Neural cell (in vitro differentiated cells): ENCODE data around the gene ARSB. TPM values are rescaled to one million over a fixed set of nuclear protein-coding genes. Genes with fewer than 3 reads are reported as not detected.

Experiments used
- H2AFZ ChIP-seq: fragments of 200-600, 300-800 bp; sonication (generic), shearing (Covaris generic); 2 replicates; pipeline ENCODE4 v1.6.0; 2014; ENCODE audit warnings: low read depth, mild to moderate bottlenecking, antibody characterized with exemption, low read length, moderate library complexity
- H3F3A ChIP-seq: fragments of 200-600 bp; shearing (Covaris generic); 2 replicates; pipeline ENCODE4 v1.6.1; 2016; ENCODE audit warnings: mild to moderate bottlenecking, moderate library complexity, mixed read lengths, antibody characterized with exemption, low read length; ENCODE audit not compliant: insufficient read depth, poor library complexity, severe bottlenecking
- H3K27ac ChIP-seq: fragments of 200-600, 300-800 bp; sonication (generic), shearing (Covaris generic); 2 replicates; pipeline ENCODE4 v1.5.1; 2014; ENCODE audit warnings: mild to moderate bottlenecking, low read length, moderate library complexity
- H3K27me3 ChIP-seq: fragments of 300-800, 200-600 bp; sonication (generic), shearing (Covaris generic); 2 replicates; pipeline ENCODE4 v1.6.0; 2014; ENCODE audit warnings: mild to moderate bottlenecking, low read depth, low read length, moderate library complexity; ENCODE audit not compliant: insufficient read depth
- H3K36me3 ChIP-seq: fragments of 300-800, 200-600 bp; sonication (generic), shearing (Covaris generic); 2 replicates; pipeline ENCODE4 v1.5.1; 2014; ENCODE audit warnings: mild to moderate bottlenecking, antibody characterized with exemption, low read length, moderate library complexity; ENCODE audit not compliant: insufficient read depth
- H3K4me2 ChIP-seq: fragments of 300-800, 200-600 bp; sonication (generic), shearing (Covaris generic); 2 replicates; pipeline ENCODE4 v1.6.0; 2014; ENCODE audit warnings: mild to moderate bottlenecking, low read length
- H3K4me3 ChIP-seq: fragments of 300-800, 200-600 bp; sonication (generic), shearing (Covaris generic); 2 replicates; pipeline ENCODE4 v1.5.1; 2014; ENCODE audit warnings: mild to moderate bottlenecking, low read length, moderate library complexity
- H3K79me2 ChIP-seq: fragments of 200-600 bp; shearing (Covaris generic); replicated peaks from 2 replicates; pipeline ENCODE4 v1.6.0; 2014; ENCODE audit warnings: mild to moderate bottlenecking, low read length, moderate library complexity; ENCODE audit not compliant: insufficient read depth
- H3K9ac ChIP-seq: fragments of 300-800, 200-600 bp; sonication (generic), shearing (Covaris generic); 2 replicates; pipeline ENCODE4 v1.6.1; 2016; ENCODE audit warnings: mild to moderate bottlenecking, low read length, mixed read lengths
- H3K9me2 ChIP-seq: fragments of 200-600 bp; shearing (Covaris generic); 2 replicates; pipeline ENCODE4 v1.6.1; 2016; ENCODE audit warnings: mild to moderate bottlenecking, low read length, mixed read lengths; ENCODE audit not compliant: insufficient read depth
- H3K9me3 ChIP-seq: fragments of 200-600, 300-800 bp; sonication (generic), shearing (Covaris generic); 2 replicates; pipeline ENCODE4 v1.6.1; 2016; ENCODE audit warnings: mild to moderate bottlenecking, mixed run types, low read length, moderate library complexity, mixed read lengths
- H4K20me1 ChIP-seq: fragments of 200-600 bp; shearing (Covaris generic); 2 replicates; pipeline ENCODE4 v1.6.1; 2016; ENCODE audit warnings: mild to moderate bottlenecking, mixed run types; ENCODE audit not compliant: insufficient read depth
- EP300 ChIP-seq: fragments of 450-650 bp; conservative IDR thresholded peaks from 2 replicates; pipeline ENCODE4 v1.6.1; 2014; ENCODE audit warnings: antibody characterized with exemption, mild to moderate bottlenecking, moderate library complexity; ENCODE audit not compliant: poor library complexity, severe bottlenecking
- EZH2 ChIP-seq: fragments of 200-600, 300-800 bp; shearing (Covaris generic), sonication (generic); IDR thresholded peaks from 2 replicates; pipeline ENCODE4 v1.6.1; 2014; ENCODE audit warnings: antibody characterized with exemption, low read length, borderline replicate concordance, mild to moderate bottlenecking; ENCODE audit not compliant: insufficient read depth, poor library complexity, severe bottlenecking
- MXI1 ChIP-seq: fragments of 450-650 bp; conservative IDR thresholded peaks from 2 replicates; pipeline ENCODE4 v1.6.1; 2014; ENCODE audit warnings: antibody characterized with exemption, mild to moderate bottlenecking; ENCODE audit not compliant: poor library complexity, severe bottlenecking
- POLR2AphosphoS5 ChIP-seq: IDR thresholded peaks from 2 replicates; pipeline ENCODE4 v1.6.1; 2012
- RAD21 ChIP-seq: fragments of 450-650 bp; conservative IDR thresholded peaks from 2 replicates; pipeline ENCODE4 v1.6.1; 2014; ENCODE audit warnings: antibody characterized with exemption, mild to moderate bottlenecking, moderate library complexity
- SMC3 ChIP-seq: fragments of 450-650 bp; conservative IDR thresholded peaks from 2 replicates; pipeline ENCODE4 v1.6.1; 2014; ENCODE audit warnings: antibody characterized with exemption, mild to moderate bottlenecking, moderate library complexity; ENCODE audit not compliant: poor library complexity
- TAF1 ChIP-seq: IDR thresholded peaks from 2 replicates; pipeline ENCODE4 v1.6.1; 2012; ENCODE audit warnings: low read depth
- polyA plus RNA-seq: library from polyadenylated mRNA; depleted of rRNA; stranded (reverse); fragments of >200 nt; gene quantifications from 2 replicates; pipeline ENCODE4 v1.2.3, GENCODE V29; 2014
- TF ChIP-seq, protein P1 (sequence below): IDR thresholded peaks from 2 replicates; pipeline ENCODE4 v1.6.1; 2012; ENCODE audit warnings: borderline replicate concordance
- TF ChIP-seq, protein P2 (sequence below): fragments of 450-650 bp; IDR thresholded peaks from 2 replicates; pipeline ENCODE4 v1.5.1; 2014; ENCODE audit warnings: antibody characterized with exemption, mild to moderate bottlenecking, moderate library complexity; ENCODE audit not compliant: poor library complexity, severe bottlenecking

Gene ARSB
- polyA plus RNA-seq, 1 donor from 2014 or later, result 8.7 TPM

DNA sequence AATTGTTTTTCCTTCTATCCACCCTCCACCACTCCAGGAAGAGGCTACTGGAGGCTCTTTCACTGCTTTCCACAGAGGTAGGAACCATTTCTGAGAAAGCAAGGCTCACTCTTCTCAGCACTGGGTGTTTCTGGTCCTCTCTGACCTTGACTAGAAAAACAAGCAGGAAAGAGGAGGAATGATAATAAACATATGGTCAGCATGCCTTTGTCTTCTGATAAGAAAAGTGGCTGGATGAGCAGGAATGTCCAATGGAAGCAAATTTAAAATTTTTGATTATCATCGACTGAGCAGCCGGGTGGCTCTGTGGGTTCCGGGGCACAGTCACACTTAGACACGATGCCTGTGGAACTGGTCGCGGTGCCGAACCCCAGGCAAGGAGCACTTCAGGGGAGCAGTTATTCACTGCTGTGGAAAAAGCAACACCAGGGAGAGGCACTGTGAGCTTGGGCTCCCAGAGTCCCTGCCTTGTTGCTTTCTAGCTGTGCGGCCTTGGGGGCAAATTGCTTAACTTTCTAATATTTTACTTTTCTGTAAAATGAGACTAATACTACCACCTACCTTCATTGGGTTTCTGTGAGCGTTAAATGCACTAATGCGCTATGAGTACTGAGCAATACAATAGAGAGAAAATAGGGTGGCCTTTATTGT, 179.5 kb downstream of the ARSB start:
- Histone ChIP-seq H2AFZ (no peak overlapping the region), H4K20me1 (no peaks in the 10 kb centered on the region)

DNA sequence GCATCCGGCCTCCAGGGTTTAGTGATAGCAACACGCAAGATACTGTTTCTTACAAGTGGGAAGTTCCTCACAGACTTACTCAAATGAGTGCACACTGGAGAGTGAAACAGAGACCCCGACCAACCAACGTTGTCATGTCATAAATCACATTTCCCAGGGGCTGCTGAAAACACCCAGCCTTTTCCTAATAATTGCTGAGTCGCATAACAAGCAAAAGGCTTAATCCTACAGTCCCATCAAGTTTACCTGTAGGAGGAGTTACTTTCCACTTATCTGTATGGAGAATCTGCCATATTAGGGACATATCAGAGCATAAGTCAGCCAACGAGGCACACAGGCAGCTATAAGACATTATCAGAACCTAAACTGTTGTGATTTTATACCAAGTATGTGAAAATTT, 180.1 kb downstream of the ARSB start:
- Histone ChIP-seq H3K4me2 (no peak overlapping the region), H3K27ac (no peak overlapping the region), H3F3A (no peaks in the 10 kb centered on the region), H3K27me3 (no peaks in the 10 kb centered on the region), H3K9ac (no peak overlapping the region), H3K36me3 (no peaks in the 10 kb centered on the region), H3K9me2 (no peaks in the 10 kb centered on the region), H4K20me1 (no peaks in the 10 kb centered on the region), H3K79me2 (no peaks in the 10 kb centered on the region), H3K4me3 (no peak overlapping the region), H3K9me3 (no peaks in the 10 kb centered on the region), H2AFZ (no peak overlapping the region)
- TF ChIP-seq, protein P1, sequence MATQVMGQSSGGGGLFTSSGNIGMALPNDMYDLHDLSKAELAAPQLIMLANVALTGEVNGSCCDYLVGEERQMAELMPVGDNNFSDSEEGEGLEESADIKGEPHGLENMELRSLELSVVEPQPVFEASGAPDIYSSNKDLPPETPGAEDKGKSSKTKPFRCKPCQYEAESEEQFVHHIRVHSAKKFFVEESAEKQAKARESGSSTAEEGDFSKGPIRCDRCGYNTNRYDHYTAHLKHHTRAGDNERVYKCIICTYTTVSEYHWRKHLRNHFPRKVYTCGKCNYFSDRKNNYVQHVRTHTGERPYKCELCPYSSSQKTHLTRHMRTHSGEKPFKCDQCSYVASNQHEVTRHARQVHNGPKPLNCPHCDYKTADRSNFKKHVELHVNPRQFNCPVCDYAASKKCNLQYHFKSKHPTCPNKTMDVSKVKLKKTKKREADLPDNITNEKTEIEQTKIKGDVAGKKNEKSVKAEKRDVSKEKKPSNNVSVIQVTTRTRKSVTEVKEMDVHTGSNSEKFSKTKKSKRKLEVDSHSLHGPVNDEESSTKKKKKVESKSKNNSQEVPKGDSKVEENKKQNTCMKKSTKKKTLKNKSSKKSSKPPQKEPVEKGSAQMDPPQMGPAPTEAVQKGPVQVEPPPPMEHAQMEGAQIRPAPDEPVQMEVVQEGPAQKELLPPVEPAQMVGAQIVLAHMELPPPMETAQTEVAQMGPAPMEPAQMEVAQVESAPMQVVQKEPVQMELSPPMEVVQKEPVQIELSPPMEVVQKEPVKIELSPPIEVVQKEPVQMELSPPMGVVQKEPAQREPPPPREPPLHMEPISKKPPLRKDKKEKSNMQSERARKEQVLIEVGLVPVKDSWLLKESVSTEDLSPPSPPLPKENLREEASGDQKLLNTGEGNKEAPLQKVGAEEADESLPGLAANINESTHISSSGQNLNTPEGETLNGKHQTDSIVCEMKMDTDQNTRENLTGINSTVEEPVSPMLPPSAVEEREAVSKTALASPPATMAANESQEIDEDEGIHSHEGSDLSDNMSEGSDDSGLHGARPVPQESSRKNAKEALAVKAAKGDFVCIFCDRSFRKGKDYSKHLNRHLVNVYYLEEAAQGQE, result no peak
- TF ChIP-seq TAF1, result no peak
- TF ChIP-seq, protein P2, sequence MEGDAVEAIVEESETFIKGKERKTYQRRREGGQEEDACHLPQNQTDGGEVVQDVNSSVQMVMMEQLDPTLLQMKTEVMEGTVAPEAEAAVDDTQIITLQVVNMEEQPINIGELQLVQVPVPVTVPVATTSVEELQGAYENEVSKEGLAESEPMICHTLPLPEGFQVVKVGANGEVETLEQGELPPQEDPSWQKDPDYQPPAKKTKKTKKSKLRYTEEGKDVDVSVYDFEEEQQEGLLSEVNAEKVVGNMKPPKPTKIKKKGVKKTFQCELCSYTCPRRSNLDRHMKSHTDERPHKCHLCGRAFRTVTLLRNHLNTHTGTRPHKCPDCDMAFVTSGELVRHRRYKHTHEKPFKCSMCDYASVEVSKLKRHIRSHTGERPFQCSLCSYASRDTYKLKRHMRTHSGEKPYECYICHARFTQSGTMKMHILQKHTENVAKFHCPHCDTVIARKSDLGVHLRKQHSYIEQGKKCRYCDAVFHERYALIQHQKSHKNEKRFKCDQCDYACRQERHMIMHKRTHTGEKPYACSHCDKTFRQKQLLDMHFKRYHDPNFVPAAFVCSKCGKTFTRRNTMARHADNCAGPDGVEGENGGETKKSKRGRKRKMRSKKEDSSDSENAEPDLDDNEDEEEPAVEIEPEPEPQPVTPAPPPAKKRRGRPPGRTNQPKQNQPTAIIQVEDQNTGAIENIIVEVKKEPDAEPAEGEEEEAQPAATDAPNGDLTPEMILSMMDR, result no peak
- TF ChIP-seq POLR2AphosphoS5, result no peak
- no peak for TF ChIP-seq EP300

More for the DNA sequence above, 179.5 kb downstream of the ARSB start:
- Histone ChIP-seq H3K27me3 (no peaks in the 10 kb centered on the region), H3K9me3 (no peaks in the 10 kb centered on the region), H3K9me2 (no peaks in the 10 kb centered on the region), H3K27ac (no peak overlapping the region), H3K36me3 (no peaks in the 10 kb centered on the region), H3K9ac (no peak overlapping the region), H3K79me2 (no peaks in the 10 kb centered on the region), H3K4me3 (no peak overlapping the region), H3F3A (no peaks in the 10 kb centered on the region), H3K4me2 (no peak overlapping the region)
- TF ChIP-seq SMC3, result no peak
- TF ChIP-seq RAD21, result no peak
- no peak for TF ChIP-seq MXI1
- TF ChIP-seq EZH2, result no peak
- TF ChIP-seq, protein P1, result no peak
- no peak for TF ChIP-seq TAF1
- TF ChIP-seq POLR2AphosphoS5, result no peak
- TF ChIP-seq EP300, result no peak
- TF ChIP-seq, protein P2, result no peak
